Lower leg skin (tissue), 3 donors: ENCODE results near the gene CRYBG2.

Experiments
- POLR2A ChIP-seq, 2 donors: fragments of 450-650 bp; IDR thresholded peaks; one replicate each; pipeline ENCODE4 v1.6.1; 2016 to 2017; ENCODE audit warnings: antibody characterized with exemption in 2 of 2, mild to moderate bottlenecking in 1 of 2, moderate library complexity in 1 of 2
- TF ChIP-seq, protein P1 (sequence below), 3 donors: fragments of 450-650 bp; IDR thresholded peaks; one replicate each; pipeline ENCODE4 v1.5.1; 2016; ENCODE audit warnings: antibody characterized with exemption in 3 of 3, mild to moderate bottlenecking in 3 of 3, moderate library complexity in 2 of 3

DNA sequence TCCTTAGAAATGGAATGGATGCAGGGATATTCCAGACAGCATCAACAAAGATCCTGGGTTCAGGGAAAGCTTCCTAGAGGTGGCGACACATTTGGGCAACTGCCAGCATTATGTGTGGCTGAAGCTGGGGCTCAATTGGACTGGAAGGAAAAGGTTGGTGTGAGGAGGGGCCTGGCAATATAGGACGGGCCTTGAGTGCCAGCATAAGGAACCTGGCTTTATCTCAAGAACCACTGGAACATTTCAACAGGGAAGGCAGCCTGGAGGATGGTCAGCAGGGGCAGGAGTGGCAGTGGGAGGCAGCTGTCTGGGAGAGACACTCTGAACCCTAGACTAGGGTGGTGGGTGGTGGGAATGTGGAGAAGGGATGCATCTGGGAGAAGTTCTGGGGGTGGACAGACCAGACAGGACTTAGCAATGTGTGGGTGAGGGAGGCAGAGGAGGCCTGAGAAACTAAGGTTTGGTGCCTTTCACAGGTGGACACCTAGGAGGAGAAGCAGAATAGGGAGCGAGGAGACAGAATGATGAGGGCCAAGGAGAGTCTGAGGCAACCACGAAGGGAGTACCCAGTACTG is 70.6 kb downstream of the CRYBG2 start:
- TF ChIP-seq, protein P1, sequence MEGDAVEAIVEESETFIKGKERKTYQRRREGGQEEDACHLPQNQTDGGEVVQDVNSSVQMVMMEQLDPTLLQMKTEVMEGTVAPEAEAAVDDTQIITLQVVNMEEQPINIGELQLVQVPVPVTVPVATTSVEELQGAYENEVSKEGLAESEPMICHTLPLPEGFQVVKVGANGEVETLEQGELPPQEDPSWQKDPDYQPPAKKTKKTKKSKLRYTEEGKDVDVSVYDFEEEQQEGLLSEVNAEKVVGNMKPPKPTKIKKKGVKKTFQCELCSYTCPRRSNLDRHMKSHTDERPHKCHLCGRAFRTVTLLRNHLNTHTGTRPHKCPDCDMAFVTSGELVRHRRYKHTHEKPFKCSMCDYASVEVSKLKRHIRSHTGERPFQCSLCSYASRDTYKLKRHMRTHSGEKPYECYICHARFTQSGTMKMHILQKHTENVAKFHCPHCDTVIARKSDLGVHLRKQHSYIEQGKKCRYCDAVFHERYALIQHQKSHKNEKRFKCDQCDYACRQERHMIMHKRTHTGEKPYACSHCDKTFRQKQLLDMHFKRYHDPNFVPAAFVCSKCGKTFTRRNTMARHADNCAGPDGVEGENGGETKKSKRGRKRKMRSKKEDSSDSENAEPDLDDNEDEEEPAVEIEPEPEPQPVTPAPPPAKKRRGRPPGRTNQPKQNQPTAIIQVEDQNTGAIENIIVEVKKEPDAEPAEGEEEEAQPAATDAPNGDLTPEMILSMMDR (IDR thresholded peaks at IDR 0.05): no peak
- TF ChIP-seq POLR2A (IDR thresholded peaks at IDR 0.05): no peak
